ENCODE measurements around the gene NGDN. TPM values are rescaled to one million over a fixed set of nuclear protein-coding genes. Genes with fewer than 3 reads are reported as not detected.

NGDN gene
- total and polyA plus RNA-seq, 2 donors (not counting 3 experiments of a cell fraction or from before 2014, with no cell fraction given), result 25.6 to 36.5 TPM

DNA sequence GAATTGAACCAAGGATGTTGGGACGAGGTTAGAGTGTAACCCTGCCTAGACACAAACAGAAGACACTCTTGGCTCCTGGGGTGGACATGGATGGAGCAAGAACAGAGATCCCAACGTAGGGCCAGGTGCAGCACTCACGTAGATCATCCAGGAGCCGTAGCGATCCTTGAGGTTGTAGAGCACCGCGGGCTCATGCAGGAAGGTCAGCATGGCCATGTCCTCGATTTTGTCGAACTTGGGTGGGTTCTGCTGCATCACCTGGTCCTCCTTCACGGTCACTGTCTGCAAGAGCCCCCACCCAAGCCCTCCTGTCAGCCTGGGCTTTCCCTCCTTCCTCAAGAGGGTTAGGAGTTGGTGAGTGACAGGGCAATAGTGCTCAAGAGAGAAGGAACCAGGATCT lies 36.6 kb upstream of the NGDN start:
- Histone ChIP-seq H3K9me1 (replicated peaks; ENCODE audit: control insufficient read depth, extremely low read depth, insufficient read depth, low read length) (no peaks in the 10 kb centered on the region), H3K4me1 (ENCODE audit: control insufficient read depth, extremely low read depth, insufficient read depth, low read length) (no peaks in the 10 kb centered on the region), H4K20me1 (replicated peaks; ENCODE audit: control insufficient read depth, extremely low read depth, insufficient read depth, low read length) (no peaks in the 10 kb centered on the region), H3K4me2 (ENCODE audit: insufficient read depth, low read length) (no peak overlapping the region), H3K36me3 (ENCODE audit: control insufficient read depth in 2 of 2, extremely low read depth in 1 of 2, insufficient read depth in 2 of 2, low read length in 2 of 2) (no peaks in the 10 kb centered on the region), H3K27ac (ENCODE audit: insufficient read depth, low read depth, low read length) (no peak overlapping the region), H3K79me2 (ENCODE audit: control insufficient read depth, insufficient read depth, low read length) (no peaks in the 10 kb centered on the region), H3K4me3 (replicated peaks in 1 of 3; ENCODE audit: insufficient read depth in 1 of 3, low read depth in 1 of 3, low read length in 3 of 3) (no peak overlapping the region), H3K9ac (replicated peaks; ENCODE audit: extremely low read depth, insufficient read depth, low read length) (no peak overlapping the region), H2AFZ (ENCODE audit: low read depth, low read length) (no peak overlapping the region), H3K9me3 (replicated peaks; ENCODE audit: control insufficient read depth, insufficient read depth, low read length) (no peaks in the 10 kb centered on the region), H3K27me3 (ENCODE audit: control insufficient read depth in 2 of 2, insufficient read depth in 2 of 2, low read length in 2 of 2) (no peaks in the 10 kb centered on the region)
- intact Hi-C loops (cut with micrococcal nuclease), result no loop called here
- ChIA-PET POLR2A (no interaction called here), CTCF (no interaction called here)
- no TSS peak for BruUV-seq (replicated peaks)
- DNase-seq (ENCODE audit: low read depth, low spot score), result no peak
- dilution Hi-C loops (cut with MboI; ENCODE audit: extremely low pct_ligation_motif_present, low sequenced_read_pairs), result no loop called here
- no peak for FAIRE-seq
- TF ChIP-seq GATA2 (IDR thresholded peaks at IDR 0.05; ENCODE audit: insufficient read depth, insufficient read length, low read depth, low read length) (no peak), EZH2 (IDR thresholded peaks at IDR 0.05; ENCODE audit: borderline replicate concordance, low read depth, low read length, severe bottlenecking) (no peak), JUN (IDR thresholded peaks at IDR 0.05; ENCODE audit: borderline replicate concordance, insufficient read depth, insufficient read length, low read depth) (no peak), POLR2A (IDR thresholded peaks at IDR 0.05; ENCODE audit: low read depth, low read length) (no peak)
- TF ChIP-seq, protein P1, sequence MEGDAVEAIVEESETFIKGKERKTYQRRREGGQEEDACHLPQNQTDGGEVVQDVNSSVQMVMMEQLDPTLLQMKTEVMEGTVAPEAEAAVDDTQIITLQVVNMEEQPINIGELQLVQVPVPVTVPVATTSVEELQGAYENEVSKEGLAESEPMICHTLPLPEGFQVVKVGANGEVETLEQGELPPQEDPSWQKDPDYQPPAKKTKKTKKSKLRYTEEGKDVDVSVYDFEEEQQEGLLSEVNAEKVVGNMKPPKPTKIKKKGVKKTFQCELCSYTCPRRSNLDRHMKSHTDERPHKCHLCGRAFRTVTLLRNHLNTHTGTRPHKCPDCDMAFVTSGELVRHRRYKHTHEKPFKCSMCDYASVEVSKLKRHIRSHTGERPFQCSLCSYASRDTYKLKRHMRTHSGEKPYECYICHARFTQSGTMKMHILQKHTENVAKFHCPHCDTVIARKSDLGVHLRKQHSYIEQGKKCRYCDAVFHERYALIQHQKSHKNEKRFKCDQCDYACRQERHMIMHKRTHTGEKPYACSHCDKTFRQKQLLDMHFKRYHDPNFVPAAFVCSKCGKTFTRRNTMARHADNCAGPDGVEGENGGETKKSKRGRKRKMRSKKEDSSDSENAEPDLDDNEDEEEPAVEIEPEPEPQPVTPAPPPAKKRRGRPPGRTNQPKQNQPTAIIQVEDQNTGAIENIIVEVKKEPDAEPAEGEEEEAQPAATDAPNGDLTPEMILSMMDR (IDR thresholded peaks at IDR 0.05; ENCODE audit: extremely low read depth in 1 of 2, insufficient read depth in 1 of 2, low read depth in 1 of 2, low read length in 2 of 2), result no peak

DNA sequence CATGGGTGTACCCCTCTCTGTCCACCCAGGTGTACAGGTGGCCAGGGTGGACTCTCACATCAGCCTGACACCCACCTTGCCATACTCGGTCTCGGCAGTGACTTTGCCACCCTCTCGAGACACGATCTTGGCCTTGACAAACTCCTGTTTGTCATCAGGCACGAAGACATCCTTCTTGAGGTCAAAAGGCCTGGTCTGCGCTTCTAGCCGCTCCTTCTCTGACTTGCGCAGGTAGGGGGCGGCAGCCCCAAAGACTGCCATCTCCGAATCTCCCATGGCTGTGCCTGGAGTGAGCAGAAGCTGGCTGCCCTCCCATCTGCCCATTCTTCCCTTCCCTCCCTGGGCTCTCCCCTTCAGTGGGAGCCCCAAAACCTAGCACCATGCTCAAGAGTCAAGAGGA lies 36.0 kb upstream of the NGDN start:
- Histone ChIP-seq H3K4me1 (ENCODE audit: control insufficient read depth, extremely low read depth, insufficient read depth, low read length) (no peaks in the 10 kb centered on the region), H3K79me2 (ENCODE audit: control insufficient read depth, insufficient read depth, low read length) (no peaks in the 10 kb centered on the region), H3K4me2 (ENCODE audit: insufficient read depth, low read length) (no peak overlapping the region), H3K9me3 (replicated peaks; ENCODE audit: control insufficient read depth, insufficient read depth, low read length) (no peaks in the 10 kb centered on the region), H2AFZ (ENCODE audit: low read depth, low read length) (no peak overlapping the region), H3K4me3 (replicated peaks in 1 of 3; ENCODE audit: insufficient read depth in 1 of 3, low read depth in 1 of 3, low read length in 3 of 3) (no peak overlapping the region), H3K27me3 (ENCODE audit: control insufficient read depth in 2 of 2, insufficient read depth in 2 of 2, low read length in 2 of 2) (no peaks in the 10 kb centered on the region), H3K27ac (ENCODE audit: insufficient read depth, low read depth, low read length) (no peak overlapping the region), H3K9me1 (replicated peaks; ENCODE audit: control insufficient read depth, extremely low read depth, insufficient read depth, low read length) (no peaks in the 10 kb centered on the region), H3K9ac (replicated peaks; ENCODE audit: extremely low read depth, insufficient read depth, low read length) (no peak overlapping the region), H4K20me1 (replicated peaks; ENCODE audit: control insufficient read depth, extremely low read depth, insufficient read depth, low read length) (no peaks in the 10 kb centered on the region), H3K36me3 (ENCODE audit: control insufficient read depth in 2 of 2, extremely low read depth in 1 of 2, insufficient read depth in 2 of 2, low read length in 2 of 2) (no peaks in the 10 kb centered on the region)
- intact Hi-C loops (cut with micrococcal nuclease) (no loop called here), dilution Hi-C loops (cut with MboI; ENCODE audit: extremely low pct_ligation_motif_present, low sequenced_read_pairs) (no loop called here)
- no TSS peak for BruUV-seq (replicated peaks)
- ChIA-PET CTCF (no interaction called here), POLR2A (no interaction called here)
- FAIRE-seq, result no peak
- no peak for DNase-seq (ENCODE audit: low read depth, low spot score)
- TF ChIP-seq EZH2 (IDR thresholded peaks at IDR 0.05; ENCODE audit: borderline replicate concordance, low read depth, low read length, severe bottlenecking) (no peak), MYC (IDR thresholded peaks at IDR 0.05; ENCODE audit: low read depth, low read length) (no peak), GATA2 (IDR thresholded peaks at IDR 0.05; ENCODE audit: insufficient read depth, insufficient read length, low read depth, low read length) (no peak), FOS (IDR thresholded peaks at IDR 0.05; ENCODE audit: borderline replicate concordance, insufficient read depth, low read length) (no peak), POLR2AphosphoS5 (IDR thresholded peaks at IDR 0.05; ENCODE audit: insufficient read depth, low read depth, low read length) (no peak), POLR2A (IDR thresholded peaks at IDR 0.05; ENCODE audit: low read depth, low read length) (no peak), JUN (IDR thresholded peaks at IDR 0.05; ENCODE audit: borderline replicate concordance, insufficient read depth, insufficient read length, low read depth) (no peak)
- TF ChIP-seq, protein P1 (IDR thresholded peaks at IDR 0.05; ENCODE audit: extremely low read depth in 1 of 2, insufficient read depth in 1 of 2, low read depth in 1 of 2, low read length in 2 of 2), result no peak
- TF ChIP-seq, protein P2, sequence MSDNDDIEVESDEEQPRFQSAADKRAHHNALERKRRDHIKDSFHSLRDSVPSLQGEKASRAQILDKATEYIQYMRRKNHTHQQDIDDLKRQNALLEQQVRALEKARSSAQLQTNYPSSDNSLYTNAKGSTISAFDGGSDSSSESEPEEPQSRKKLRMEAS (IDR thresholded peaks at IDR 0.05; ENCODE audit: insufficient read depth, insufficient read length), result no peak
